GM20000 (cell line): Measurements from ENCODE around the gene GON7.

Experiments used
- DNase-seq: peaks from one replicate; pipeline ENCODE4 v3.0.0; 2012; ENCODE audit warnings: low spot score
- TF ChIP-seq, protein P1 (sequence below): IDR thresholded peaks from 2 replicates; pipeline ENCODE4 v1.5.1; 2012; ENCODE audit warnings: mild to moderate bottlenecking, control low read depth; ENCODE audit errors: extremely low read depth, missing control alignments

GON7 gene

GRCh38 chr14:93195316-93195999 is 11.4 kb downstream of the GON7 start:
- DNase-seq, result no peak
- TF ChIP-seq, protein P1, sequence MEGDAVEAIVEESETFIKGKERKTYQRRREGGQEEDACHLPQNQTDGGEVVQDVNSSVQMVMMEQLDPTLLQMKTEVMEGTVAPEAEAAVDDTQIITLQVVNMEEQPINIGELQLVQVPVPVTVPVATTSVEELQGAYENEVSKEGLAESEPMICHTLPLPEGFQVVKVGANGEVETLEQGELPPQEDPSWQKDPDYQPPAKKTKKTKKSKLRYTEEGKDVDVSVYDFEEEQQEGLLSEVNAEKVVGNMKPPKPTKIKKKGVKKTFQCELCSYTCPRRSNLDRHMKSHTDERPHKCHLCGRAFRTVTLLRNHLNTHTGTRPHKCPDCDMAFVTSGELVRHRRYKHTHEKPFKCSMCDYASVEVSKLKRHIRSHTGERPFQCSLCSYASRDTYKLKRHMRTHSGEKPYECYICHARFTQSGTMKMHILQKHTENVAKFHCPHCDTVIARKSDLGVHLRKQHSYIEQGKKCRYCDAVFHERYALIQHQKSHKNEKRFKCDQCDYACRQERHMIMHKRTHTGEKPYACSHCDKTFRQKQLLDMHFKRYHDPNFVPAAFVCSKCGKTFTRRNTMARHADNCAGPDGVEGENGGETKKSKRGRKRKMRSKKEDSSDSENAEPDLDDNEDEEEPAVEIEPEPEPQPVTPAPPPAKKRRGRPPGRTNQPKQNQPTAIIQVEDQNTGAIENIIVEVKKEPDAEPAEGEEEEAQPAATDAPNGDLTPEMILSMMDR, result no peak

DNA sequence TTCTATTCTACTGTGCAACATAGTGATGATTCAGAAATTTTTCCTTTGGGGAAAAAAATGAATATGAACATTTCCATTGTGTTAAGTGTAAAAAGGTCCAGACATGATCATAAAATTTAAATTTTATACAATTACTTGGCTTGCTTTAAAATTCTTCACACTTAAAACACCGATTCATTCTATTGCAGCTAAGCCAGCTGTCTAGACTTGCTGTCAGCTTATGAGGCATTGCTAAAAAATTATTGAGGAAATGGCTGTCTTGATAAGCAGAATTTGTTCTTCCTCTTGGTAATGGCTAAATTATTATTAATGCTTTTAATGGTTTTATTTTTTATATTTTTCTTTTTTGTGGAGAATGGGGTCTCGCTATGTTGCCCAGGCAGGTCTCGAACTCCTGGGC is 19.9 kb downstream of the GON7 start:
- TF ChIP-seq, protein P1, result no peak
- no peak for DNase-seq

GRCh38 chr14:93186466-93186865 is 20.4 kb downstream of the GON7 start:
- TF ChIP-seq, protein P1, result no peak
- DNase-seq, result no peak

DNA sequence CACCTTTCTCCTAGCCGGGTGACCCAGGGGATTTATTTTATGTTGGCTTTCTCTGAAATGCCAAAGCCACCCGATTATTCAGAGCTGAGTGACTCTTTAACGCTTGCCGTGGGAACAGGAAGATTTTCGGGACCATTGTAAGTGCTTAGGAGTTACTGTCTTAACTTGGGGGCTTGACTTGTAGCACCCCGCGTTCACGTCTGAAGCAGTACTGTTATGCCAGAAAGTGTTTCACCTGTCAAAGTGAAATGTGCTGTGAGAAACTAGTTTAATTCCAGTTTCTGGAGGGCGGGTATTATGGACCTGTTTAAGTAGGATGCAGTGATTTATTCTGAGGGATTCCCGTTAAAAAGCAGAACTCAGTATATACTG is 21.5 kb downstream of the GON7 start:
- DNase-seq, result no peak
- TF ChIP-seq, protein P1, result no peak

GRCh38 chr14:93184391-93185348 is 22.2 kb downstream of the GON7 start, which contains the start of the genes LYSET and MOAP1:
Gene LYSET (plus strand): TSS chr14:93185317. CDS start chr14:93185406, 89 bp downstream.
Gene MOAP1 (minus strand): TSS chr14:93184897. CDS start chr14:93184242, 655 bp downstream.
- TF ChIP-seq, protein P1, result no peak
- DNase-seq, result peak; percentile 98

DNA sequence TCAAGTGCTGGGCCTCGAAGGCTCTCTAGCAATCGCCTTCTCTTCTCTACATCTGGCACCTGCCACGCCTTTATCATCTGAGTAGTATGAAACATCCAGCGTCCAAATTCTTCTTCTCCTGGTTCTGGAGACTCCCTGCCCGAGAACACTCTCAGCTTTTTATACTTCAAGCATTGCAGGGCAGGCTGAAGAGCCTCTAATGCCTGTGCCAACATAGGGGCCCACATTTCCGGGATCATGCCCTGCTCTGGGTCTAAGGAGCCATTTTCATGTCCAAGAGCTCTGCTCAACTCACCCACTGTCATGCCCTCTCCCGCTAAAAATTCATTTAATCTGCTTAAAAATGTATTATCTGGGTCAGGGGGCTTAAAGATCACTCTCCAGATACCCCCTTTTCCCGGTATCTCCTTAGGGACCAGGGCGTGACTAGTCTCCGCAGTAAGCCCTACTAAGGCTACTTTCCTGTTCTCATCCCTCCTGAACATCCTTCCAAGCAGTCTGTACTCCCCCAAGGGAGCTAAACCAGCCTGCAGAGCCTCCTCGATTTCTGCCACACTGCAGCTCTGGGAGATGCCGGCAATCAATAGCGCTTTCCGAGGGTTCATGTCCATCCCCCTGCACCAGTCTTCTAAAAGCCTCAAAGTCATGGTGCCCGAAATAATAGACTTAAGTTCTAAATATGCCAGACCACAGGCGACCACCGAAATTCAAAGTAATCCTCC is 23.1 kb downstream of the GON7 start:
- TF ChIP-seq, protein P1, result no peak
- DNase-seq, result no peak
